B cell (primary cell): ENCODE measurements around the gene KCNJ16. TPM values are rescaled to one million over a fixed set of nuclear protein-coding genes. Genes with fewer than 3 reads are reported as not detected.

ENCODE experiments used
- ATAC-seq: fragments of 200-7000 bp; cut with Tn5 transposase; one replicate; pipeline ENCODE4 v1.10.0; 2021; ENCODE audit warnings: low read depth, mild to moderate bottlenecking, moderate number of reproducible peaks, moderate library complexity
- CTCF ChIA-PET: fragments of 350-600 bp; sonication (Branson Sonifier 250); formaldehyde crosslinking; loops from one replicate; lab custom pipeline; 2021; ENCODE audit warnings: antibody characterized with exemption, inconsistent platforms; lab: Charles Lee
- POLR2A ChIA-PET: fragments of 350-600 bp; sonication (Branson Sonifier 250); formaldehyde crosslinking; loops from one replicate; lab custom pipeline; 2021; ENCODE audit warnings: antibody characterized with exemption; lab: Charles Lee
- DNase-seq: peaks from one replicate; pipeline ENCODE4 v3.0.0; 2013
- H2AFZ ChIP-seq: 2 replicates; pipeline ENCODE4 v1.6.1; 2012; ENCODE audit warnings: mild to moderate bottlenecking, low read depth, low read length; ENCODE audit not compliant: insufficient read depth, poor library complexity, severe bottlenecking
- H3K27ac ChIP-seq, 2 donors: 1 replicate in 1 of 2; 2 replicates in 1 of 2; pipeline ENCODE4 v1.5.1; 2012 to 2013; ENCODE audit warnings: low read length in 2 of 2, mild to moderate bottlenecking in 2 of 2, moderate library complexity in 1 of 2
- H3K27me3 ChIP-seq, 4 experiments: fragments of 200-600 bp in 1 of 4; sonication (generic) in 1 of 4; replicated peaks in 1 of 4; 1 replicate in 2 of 4; 2 replicates in 2 of 4; pipeline versions ENCODE4 v1.6.1 to v1.7.0; 2013 to 2016; ENCODE audit warnings: low read length in 3 of 4, mild to moderate bottlenecking in 2 of 4, mixed read lengths in 1 of 4, moderate library complexity in 1 of 4; ENCODE audit not compliant: insufficient read depth in 4 of 4, control insufficient read depth in 3 of 4; ENCODE audit errors: control extremely low read depth in 1 of 4
- H3K36me3 ChIP-seq, 2 experiments: replicated peaks in 1 of 2; 1 replicate in 1 of 2; 2 replicates in 1 of 2; pipeline versions ENCODE4 v1.6.1 to v1.7.1; 2013; ENCODE audit warnings: low read length in 1 of 2; ENCODE audit not compliant: insufficient read depth in 2 of 2, control insufficient read depth in 1 of 2; ENCODE audit errors: control extremely low read depth in 1 of 2, extremely low read depth in 1 of 2
- H3K4me1 ChIP-seq, 2 donors: fragments of 200-600 bp in 1 of 2; sonication (generic) in 1 of 2; 1 replicate in 1 of 2; 2 replicates in 1 of 2; pipeline versions ENCODE4 v1.5.1 to v1.6.1; 2013 to 2017; ENCODE audit warnings: low read length in 2 of 2; ENCODE audit not compliant: control insufficient read depth in 2 of 2, insufficient read depth in 2 of 2
- H3K4me2 ChIP-seq: replicated peaks from 2 replicates; pipeline ENCODE3; 2012; ENCODE audit warnings: mild to moderate bottlenecking, low read depth, low read length; ENCODE audit not compliant: poor library complexity, severe bottlenecking
- H3K4me3 ChIP-seq, 5 experiments: fragments of 200-600 bp in 1 of 5; sonication (generic) in 1 of 5; 1 replicate in 3 of 5; 2 replicates in 2 of 5; pipeline versions ENCODE4 v1.5.1 to v1.7.0; 2011 to 2016; ENCODE audit warnings: low read length in 4 of 5, mild to moderate bottlenecking in 4 of 5, low read depth in 2 of 5, control low read depth in 1 of 5, moderate library complexity in 1 of 5; ENCODE audit not compliant: insufficient read depth in 1 of 5; ENCODE audit errors: control extremely low read depth in 1 of 5, extremely low read depth in 1 of 5
- H3K79me2 ChIP-seq: fragments of 200-600 bp; sonication (generic); one replicate; pipeline ENCODE4 v1.6.0; 2016; ENCODE audit warnings: low read length; ENCODE audit not compliant: control insufficient read depth, insufficient read depth
- H3K9ac ChIP-seq: fragments of 200-600 bp; sonication (generic); 2 replicates; pipeline ENCODE4 v1.6.1; 2017; ENCODE audit warnings: mild to moderate bottlenecking, low read length, moderate library complexity
- H3K9me3 ChIP-seq, 3 donors: one replicate each; pipeline versions ENCODE4 v1.6.1 to v1.7.1; 2013; ENCODE audit warnings: low read length in 2 of 3; ENCODE audit not compliant: control insufficient read depth in 2 of 3, insufficient read depth in 1 of 3; ENCODE audit errors: control extremely low read depth in 1 of 3
- H4K20me1 ChIP-seq: 2 replicates; pipeline ENCODE4 v1.6.0; 2012; ENCODE audit warnings: mild to moderate bottlenecking, low read length; ENCODE audit not compliant: insufficient read depth, control insufficient read depth, poor library complexity, severe bottlenecking
- H3K27ac Mint-ChIP-seq: one replicate; pipeline ENCODE4 v1.8.0; 2021; ENCODE audit warnings: mixed read lengths
- H3K27me3 Mint-ChIP-seq: one replicate; pipeline ENCODE4 v1.8.0; 2021; ENCODE audit warnings: mixed read lengths
- H3K4me1 Mint-ChIP-seq: one replicate; pipeline ENCODE4 v1.8.0; 2021; ENCODE audit warnings: mixed read lengths
- H3K4me3 Mint-ChIP-seq: one replicate; pipeline ENCODE4 v1.8.0; 2021; ENCODE audit warnings: mixed read lengths
- H3K9me3 Mint-ChIP-seq: one replicate; pipeline ENCODE4 v1.8.0; 2022; ENCODE audit warnings: mixed read lengths; ENCODE audit not compliant: insufficient read depth
- EZH2 ChIP-seq: IDR thresholded peaks from 2 replicates; pipeline ENCODE4 v1.6.1; 2012; ENCODE audit warnings: borderline replicate concordance, low read depth, mild to moderate bottlenecking, moderate library complexity, low read length; ENCODE audit not compliant: insufficient read depth, poor library complexity, severe bottlenecking
- WGBS: methylation state at CpG from one replicate; pipeline ENCODE4 v1.1.5; 2013; ENCODE audit warnings: missing lambda C conversion rate; ENCODE audit not compliant: insufficient coverage; 5-methylcytosine and 5-hydroxymethylcytosine counted together
- intact Hi-C: fragments of 100-400 bp; cut with micrococcal nuclease; formaldehyde crosslinking; loops from one replicate; pipeline ENCODE4 v1.10.0; 2022
- polyA plus RNA-seq: library from polyadenylated mRNA; depleted of rRNA; stranded (reverse); fragments of >200 nt; gene quantifications from 2 replicates; pipeline ENCODE4 v1.2.3, GENCODE V29; 2012
- total RNA-seq, 2 donors: library from RNA; stranded (reverse); fragments of 120-200 nt in 1 of 2; gene quantifications; 1 replicate in 1 of 2; 2 replicates in 1 of 2; pipeline versions ENCODE4 v1.2.3 to v1.2.4, GENCODE V29; 2013 to 2022
- TF ChIP-seq, protein P1 (sequence below): fragments of 200-600 bp; IDR thresholded peaks from one replicate; pipeline ENCODE4 v1.8.0; 2022; ENCODE audit warnings: antibody characterized with exemption, mild to moderate bottlenecking

KCNJ16 gene
- total and polyA plus RNA-seq, 2 donors (not counting 1 experiment from before 2014, with no cell fraction given): not detected

DNA sequence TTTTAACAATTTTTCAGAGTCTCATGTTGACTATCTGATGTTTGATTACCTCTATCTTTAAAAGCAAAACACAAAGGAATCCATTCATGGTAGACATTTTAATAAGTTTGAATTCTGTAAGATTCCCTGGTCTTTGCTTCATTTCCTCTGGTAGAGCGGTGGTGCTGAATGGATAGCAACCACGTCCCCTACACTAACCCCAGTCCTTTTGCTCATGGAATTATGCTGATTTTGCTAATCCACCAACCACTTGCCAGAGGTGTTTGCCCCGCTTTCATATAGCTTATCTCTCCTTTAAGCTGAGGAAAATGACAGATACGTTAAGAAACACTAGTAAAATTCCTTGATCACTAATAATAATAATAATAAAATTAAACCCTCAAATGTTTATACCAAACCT, 9.5 kb downstream of the KCNJ16 start:
- Mint-ChIP-seq H3K27ac (no peak overlapping the region), H3K27me3 (no peaks in the 10 kb centered on the region), H3K9me3 (no peaks in the 10 kb centered on the region), H3K4me1 (no peaks in the 10 kb centered on the region), H3K4me3 (no peak overlapping the region)
- WGBS: 100% methylated on average over 1 of the region's 4 CpGs
- no peak for ATAC-seq
- no peak overlapping the region for H2AFZ ChIP-seq
- no peaks in the 10 kb centered on the region for H3K4me1 ChIP-seq
- POLR2A ChIA-PET: no interaction called here
- H3K79me2 ChIP-seq: no peaks in the 10 kb centered on the region
- no peak overlapping the region for H3K9ac ChIP-seq
- no peaks in the 10 kb centered on the region for H3K36me3 ChIP-seq
- no peak overlapping the region for H3K4me2 ChIP-seq
- no peak for TF ChIP-seq EZH2
- TF ChIP-seq, protein P1, sequence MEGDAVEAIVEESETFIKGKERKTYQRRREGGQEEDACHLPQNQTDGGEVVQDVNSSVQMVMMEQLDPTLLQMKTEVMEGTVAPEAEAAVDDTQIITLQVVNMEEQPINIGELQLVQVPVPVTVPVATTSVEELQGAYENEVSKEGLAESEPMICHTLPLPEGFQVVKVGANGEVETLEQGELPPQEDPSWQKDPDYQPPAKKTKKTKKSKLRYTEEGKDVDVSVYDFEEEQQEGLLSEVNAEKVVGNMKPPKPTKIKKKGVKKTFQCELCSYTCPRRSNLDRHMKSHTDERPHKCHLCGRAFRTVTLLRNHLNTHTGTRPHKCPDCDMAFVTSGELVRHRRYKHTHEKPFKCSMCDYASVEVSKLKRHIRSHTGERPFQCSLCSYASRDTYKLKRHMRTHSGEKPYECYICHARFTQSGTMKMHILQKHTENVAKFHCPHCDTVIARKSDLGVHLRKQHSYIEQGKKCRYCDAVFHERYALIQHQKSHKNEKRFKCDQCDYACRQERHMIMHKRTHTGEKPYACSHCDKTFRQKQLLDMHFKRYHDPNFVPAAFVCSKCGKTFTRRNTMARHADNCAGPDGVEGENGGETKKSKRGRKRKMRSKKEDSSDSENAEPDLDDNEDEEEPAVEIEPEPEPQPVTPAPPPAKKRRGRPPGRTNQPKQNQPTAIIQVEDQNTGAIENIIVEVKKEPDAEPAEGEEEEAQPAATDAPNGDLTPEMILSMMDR: no peak
- intact Hi-C loops: no loop called here
- H4K20me1 ChIP-seq: no peaks in the 10 kb centered on the region
- DNase-seq: no peak
- no peaks in the 10 kb centered on the region for H3K9me3 ChIP-seq
- CTCF ChIA-PET: no interaction called here
- no peaks in the 10 kb centered on the region for H3K27me3 ChIP-seq
- no peak overlapping the region for H3K27ac ChIP-seq
- no peak overlapping the region for H3K4me3 ChIP-seq

DNA sequence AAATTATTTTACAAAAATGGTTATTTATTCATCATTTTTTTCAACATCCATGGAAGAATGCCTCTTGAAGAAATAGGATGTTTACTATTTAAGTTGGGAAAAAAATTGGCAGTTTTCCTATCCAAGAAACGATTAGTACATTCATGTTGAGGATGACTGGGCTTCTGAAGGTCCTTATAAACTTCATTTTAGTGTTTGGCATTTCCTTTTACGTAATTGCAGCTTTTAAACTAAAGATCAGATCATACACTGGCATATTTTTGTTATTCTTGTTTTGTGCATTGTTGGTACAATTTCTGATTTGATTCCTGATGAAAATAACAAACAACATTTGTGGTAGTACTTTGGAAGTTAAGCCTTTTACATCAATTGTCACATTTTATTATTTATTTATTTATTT, 11.5 kb downstream of the KCNJ16 start:
- Histone ChIP-seq H3K4me3 (no peak overlapping the region), H4K20me1 (no peaks in the 10 kb centered on the region), H3K36me3 (no peaks in the 10 kb centered on the region), H3K27ac (no peak overlapping the region), H3K4me2 (no peak overlapping the region), H3K9me3 (no peaks in the 10 kb centered on the region), H2AFZ (no peak overlapping the region), H3K4me1 (no peaks in the 10 kb centered on the region), H3K27me3 (no peaks in the 10 kb centered on the region), H3K9ac (no peak overlapping the region), H3K79me2 (no peaks in the 10 kb centered on the region)
- DNase-seq: no peak
- TF ChIP-seq EZH2: no peak
- Mint-ChIP-seq H3K4me1 (no peaks in the 10 kb centered on the region), H3K9me3 (no peaks in the 10 kb centered on the region), H3K27ac (no peak overlapping the region), H3K27me3 (no peaks in the 10 kb centered on the region), H3K4me3 (no peak overlapping the region)
- CTCF ChIA-PET: no interaction called here
- intact Hi-C loops: no loop called here
- POLR2A ChIA-PET: no interaction called here
- WGBS: no CpG with 5 or more reads among the region's 2 CpGs
- no peak for ATAC-seq
